DND-41 (cell line): Measurements from ENCODE around the gene VEGFC.
A peak's percentile ranks its signal among the peaks of the same experiment; 100 is the strongest.

Experiments
- ATAC-seq: fragments of 200-7000 bp; cut with Tn5 transposase; 3 replicates; pipeline ENCODE4 v1.9.1; 2021; ENCODE audit warnings: low read depth; ENCODE audit not compliant: insufficient read depth
- DNase-seq: peaks from one replicate; pipeline ENCODE4 v3.0.0-alpha.2; 2020
- H2AFZ ChIP-seq: 2 replicates; pipeline ENCODE4 v1.6.0; 2012; ENCODE audit warnings: low read depth, low read length
- H3K27ac ChIP-seq: 2 replicates; pipeline ENCODE4 v1.5.1; 2012; ENCODE audit warnings: low read length, inconsistent platforms
- H3K27me3 ChIP-seq: fragments of 200-600 bp; sonication (generic); 2 replicates; pipeline ENCODE4 v1.6.0; 2012; ENCODE audit warnings: low read length, mild to moderate bottlenecking, inconsistent platforms; ENCODE audit not compliant: insufficient read depth, poor library complexity
- H3K36me3 ChIP-seq: 2 replicates; pipeline ENCODE4 v1.5.1; 2012; ENCODE audit warnings: low read length, inconsistent platforms; ENCODE audit not compliant: insufficient read depth
- H3K4me1 ChIP-seq: 2 replicates; pipeline ENCODE4 v1.5.1; 2012; ENCODE audit warnings: mild to moderate bottlenecking, low read length; ENCODE audit not compliant: insufficient read depth
- H3K4me2 ChIP-seq: 2 replicates; pipeline ENCODE4 v1.6.0; 2012; ENCODE audit warnings: mild to moderate bottlenecking, moderate library complexity, low read length, inconsistent platforms; ENCODE audit not compliant: insufficient read depth
- H3K4me3 ChIP-seq, 2 experiments: fragments of 200-600 bp in 1 of 2; shearing (Covaris generic) in 1 of 2; 2 replicates each; pipeline ENCODE4 v1.5.1; 2012 to 2016; ENCODE audit warnings: inconsistent platforms in 2 of 2, low read length in 2 of 2, mild to moderate bottlenecking in 2 of 2, low read depth in 1 of 2, moderate library complexity in 1 of 2
- H3K79me2 ChIP-seq: 2 replicates; pipeline ENCODE4 v1.6.0; 2012; ENCODE audit warnings: low read length, inconsistent platforms; ENCODE audit not compliant: insufficient read depth
- H3K9ac ChIP-seq: 2 replicates; pipeline ENCODE4 v1.6.0; 2012; ENCODE audit warnings: low read depth, mild to moderate bottlenecking, inconsistent platforms, low read length, moderate library complexity
- H3K9me3 ChIP-seq: 2 replicates; pipeline ENCODE4 v1.5.1; 2012; ENCODE audit warnings: low read length, moderate library complexity, mild to moderate bottlenecking, inconsistent platforms; ENCODE audit not compliant: insufficient read depth, severe bottlenecking
- H4K20me1 ChIP-seq: 2 replicates; pipeline ENCODE4 v1.6.0; 2012; ENCODE audit warnings: low read length; ENCODE audit not compliant: insufficient read depth
- CTCF ChIP-seq: IDR thresholded peaks from 2 replicates; pipeline ENCODE4 v1.5.1; 2012; ENCODE audit warnings: borderline replicate concordance, low read length, moderate library complexity, mild to moderate bottlenecking; ENCODE audit not compliant: poor library complexity, severe bottlenecking; ENCODE audit errors: extremely low read depth
- EZH2 ChIP-seq: IDR thresholded peaks from 3 replicates; pipeline ENCODE4 v1.6.1; 2012; ENCODE audit warnings: borderline replicate concordance, low read depth, mild to moderate bottlenecking, moderate library complexity, low read length, inconsistent platforms; ENCODE audit not compliant: severe bottlenecking

VEGFC gene

GRCh38 chr4:176789955-176790354 is 2.8 kb downstream of the VEGFC start:
- Histone ChIP-seq H3K4me3 (no peak overlapping the region), H3K27ac (no peak overlapping the region), H3K4me2 (no peak overlapping the region), H3K36me3 (no peaks in the 10 kb centered on the region; the same call in 1 of the 2 replicates), H4K20me1 (no peaks in the 10 kb centered on the region), H3K27me3 (no peaks in the 10 kb centered on the region), H3K9ac (no peak overlapping the region), H3K9me3 (no peaks in the 10 kb centered on the region), H3K79me2 (no peaks in the 10 kb centered on the region), H2AFZ (no peak overlapping the region), H3K4me1 (no peaks in the 10 kb centered on the region)
- no peak for TF ChIP-seq EZH2
- peak; percentile 74 for TF ChIP-seq CTCF
- no peak for DNase-seq
- ATAC-seq: peak; percentile 86

- no peaks in the 10 kb centered on the region for H3K4me1 ChIP-seq
- H3K9me3 ChIP-seq: no peaks in the 10 kb centered on the region
- H3K36me3 ChIP-seq: no peaks in the 10 kb centered on the region
- no peak overlapping the region for H3K9ac ChIP-seq
- ATAC-seq (no peak), DNase-seq (no peak)
- no peaks in the 10 kb centered on the region for H3K27me3 ChIP-seq
- H3K4me3 ChIP-seq: no peak overlapping the region
- H3K4me2 ChIP-seq: no peak overlapping the region
- TF ChIP-seq EZH2 (no peak), CTCF (no peak)
- H3K27ac ChIP-seq: no peak overlapping the region
- no peaks in the 10 kb centered on the region for H3K79me2 ChIP-seq
- H4K20me1 ChIP-seq: no peaks in the 10 kb centered on the region
- no peak overlapping the region for H2AFZ ChIP-seq
These were observed 3.8 kb downstream of the VEGFC start for GRCh38 chr4:176788971-176789370.

- Histone ChIP-seq H3K4me2 (no peak overlapping the region), H3K4me1 (no peaks in the 10 kb centered on the region), H3K9ac (no peak overlapping the region), H3K4me3 (no peak overlapping the region), H3K36me3 (no peaks in the 10 kb centered on the region), H3K27me3 (no peaks in the 10 kb centered on the region), H3K79me2 (no peaks in the 10 kb centered on the region), H4K20me1 (no peaks in the 10 kb centered on the region), H3K27ac (no peak overlapping the region), H3K9me3 (no peaks in the 10 kb centered on the region), H2AFZ (no peak overlapping the region)
- DNase-seq (no peak), ATAC-seq (no peak)
- no peak for TF ChIP-seq EZH2
- TF ChIP-seq CTCF: no peak
These were observed 4.5 kb downstream of the VEGFC start for GRCh38 chr4:176788248-176788647.

- no peak for TF ChIP-seq CTCF
- TF ChIP-seq EZH2: no peak
- no peak for DNase-seq
- no peak overlapping the region for H3K4me2 ChIP-seq
- no peak for ATAC-seq
- H3K27ac ChIP-seq: no peak overlapping the region
- no peaks in the 10 kb centered on the region for H3K79me2 ChIP-seq
- no peak overlapping the region for H3K4me3 ChIP-seq
- H3K36me3 ChIP-seq: no peaks in the 10 kb centered on the region
- H2AFZ ChIP-seq: no peak overlapping the region
- H3K4me1 ChIP-seq: no peaks in the 10 kb centered on the region
- no peaks in the 10 kb centered on the region for H4K20me1 ChIP-seq
- H3K27me3 ChIP-seq: no peaks in the 10 kb centered on the region
- no peak overlapping the region for H3K9ac ChIP-seq
- no peaks in the 10 kb centered on the region for H3K9me3 ChIP-seq
These were observed 7.9 kb downstream of the VEGFC start for GRCh38 chr4:176784816-176785215.
